Parathyroid adenoma (tissue), 2 donors: ENCODE measurements around the gene RASAL2.

ENCODE experiments used
- H2AFZ ChIP-seq: fragments of 300-600 bp; sonication (generic); one replicate; pipeline ENCODE4 v1.7.0; 2017; ENCODE audit warnings: antibody characterized with exemption, mild to moderate bottlenecking
- H3K27ac ChIP-seq: fragments of 300-600 bp; sonication (generic); one replicate; pipeline ENCODE4 v1.7.0; 2017
- H3K27me3 ChIP-seq: fragments of 300-600 bp; sonication (generic); one replicate; pipeline ENCODE4 v1.7.0; 2017; ENCODE audit warnings: low read length; ENCODE audit not compliant: control insufficient read depth, insufficient read depth
- H3K36me3 ChIP-seq: fragments of 300-600 bp; sonication (generic); one replicate; pipeline ENCODE4 v1.7.0; 2017; ENCODE audit warnings: low read length; ENCODE audit not compliant: control insufficient read depth, insufficient read depth
- H3K4me1 ChIP-seq: fragments of 300-600 bp; sonication (generic); one replicate; pipeline ENCODE4 v1.7.0; 2017; ENCODE audit warnings: control low read depth
- H3K4me2 ChIP-seq: fragments of 300-600 bp; sonication (generic); one replicate; pipeline ENCODE4 v1.7.0; 2017; ENCODE audit warnings: low read length
- H3K4me3 ChIP-seq: fragments of 300-600 bp; sonication (generic); one replicate; pipeline ENCODE4 v1.7.0; 2017; ENCODE audit warnings: low read depth, low read length
- H3K79me2 ChIP-seq: fragments of 300-600 bp; sonication (generic); one replicate; pipeline ENCODE4 v1.7.0; 2017; ENCODE audit warnings: control low read depth
- H3K9ac ChIP-seq: fragments of 300-600 bp; sonication (generic); one replicate; pipeline ENCODE4 v1.7.0; 2017; ENCODE audit warnings: mild to moderate bottlenecking
- H3K9me3 ChIP-seq: fragments of 300-600 bp; sonication (generic); one replicate; pipeline ENCODE4 v1.7.0; 2017; ENCODE audit warnings: low read length; ENCODE audit not compliant: control insufficient read depth
- CTCF ChIP-seq: fragments of 300-600 bp; sonication (generic); IDR thresholded peaks from one replicate; pipeline ENCODE4 v1.7.0; 2017; ENCODE audit warnings: antibody characterized with exemption, mild to moderate bottlenecking
- donor health status: primary hyperparathyroidism.

The RASAL2 gene

GRCh38 chr1:178048883-178049282 is 45.0 kb upstream of the RASAL2 start:
- no peak overlapping the region for H3K9ac ChIP-seq
- H2AFZ ChIP-seq: no peak overlapping the region
- no peaks in the 10 kb centered on the region for H3K4me1 ChIP-seq
- no peaks in the 10 kb centered on the region for H3K36me3 ChIP-seq
- H3K4me3 ChIP-seq: no peak overlapping the region
- no peak overlapping the region for H3K27ac ChIP-seq
- no peaks in the 10 kb centered on the region for H3K9me3 ChIP-seq
- H3K27me3 ChIP-seq: no peaks in the 10 kb centered on the region
- no peak overlapping the region for H3K4me2 ChIP-seq
- TF ChIP-seq CTCF: no peak
- no peaks in the 10 kb centered on the region for H3K79me2 ChIP-seq

- Histone ChIP-seq H3K9me3 (no peaks in the 10 kb centered on the region), H3K4me2 (no peak overlapping the region), H2AFZ (no peak overlapping the region), H3K4me3 (no peak overlapping the region), H3K79me2 (no peaks in the 10 kb centered on the region), H3K36me3 (no peaks in the 10 kb centered on the region), H3K27me3 (no peaks in the 10 kb centered on the region), H3K4me1 (no peaks in the 10 kb centered on the region), H3K9ac (no peak overlapping the region), H3K27ac (no peak overlapping the region)
- no peak for TF ChIP-seq CTCF
Measured at GRCh38 chr1:178050084-178050483, 43.8 kb upstream of the RASAL2 start.

GRCh38 chr1:178051071-178051470 is 42.8 kb upstream of the RASAL2 start:
- no peak overlapping the region for H3K9ac ChIP-seq
- H3K4me2 ChIP-seq: no peak overlapping the region
- H3K27me3 ChIP-seq: no peaks in the 10 kb centered on the region
- no peak overlapping the region for H2AFZ ChIP-seq
- no peak overlapping the region for H3K4me3 ChIP-seq
- H3K79me2 ChIP-seq: no peaks in the 10 kb centered on the region
- TF ChIP-seq CTCF: no peak
- no peaks in the 10 kb centered on the region for H3K4me1 ChIP-seq
- H3K9me3 ChIP-seq: no peaks in the 10 kb centered on the region
- no peaks in the 10 kb centered on the region for H3K36me3 ChIP-seq
- no peak overlapping the region for H3K27ac ChIP-seq

- Histone ChIP-seq H3K36me3 (no peaks in the 10 kb centered on the region), H2AFZ (no peak overlapping the region), H3K4me3 (no peak overlapping the region), H3K4me2 (no peak overlapping the region), H3K27ac (peak overlapping the region; percentile 53), H3K27me3 (no peaks in the 10 kb centered on the region), H3K9ac (no peak overlapping the region), H3K9me3 (no peaks in the 10 kb centered on the region), H3K79me2 (no peaks in the 10 kb centered on the region), H3K4me1 (no peaks in the 10 kb centered on the region)
- no peak for TF ChIP-seq CTCF
Measured at GRCh38 chr1:178052650-178053461, 41.0 kb upstream of the RASAL2 start.

GRCh38 chr1:178055093-178055492 is 38.8 kb upstream of the RASAL2 start:
- Histone ChIP-seq H3K27ac (no peak overlapping the region), H3K4me1 (no peaks in the 10 kb centered on the region), H3K79me2 (no peaks in the 10 kb centered on the region), H3K36me3 (no peaks in the 10 kb centered on the region), H3K4me3 (no peak overlapping the region), H3K9ac (no peak overlapping the region), H3K27me3 (no peaks in the 10 kb centered on the region), H3K9me3 (no peaks in the 10 kb centered on the region), H3K4me2 (no peak overlapping the region), H2AFZ (no peak overlapping the region)
- TF ChIP-seq CTCF: peak; percentile 29
